ENCODE data around the gene TNS1. TPM values are rescaled to one million over a fixed set of nuclear protein-coding genes. Genes with fewer than 3 reads are reported as not detected.
A peak's percentile ranks its signal among the peaks of the same experiment; 100 is the strongest.

TNS1 gene
- polyA plus RNA-seq, 1 of the 3 experiments (the other 2 are of a cell fraction) = 12.1 TPM

DNA sequence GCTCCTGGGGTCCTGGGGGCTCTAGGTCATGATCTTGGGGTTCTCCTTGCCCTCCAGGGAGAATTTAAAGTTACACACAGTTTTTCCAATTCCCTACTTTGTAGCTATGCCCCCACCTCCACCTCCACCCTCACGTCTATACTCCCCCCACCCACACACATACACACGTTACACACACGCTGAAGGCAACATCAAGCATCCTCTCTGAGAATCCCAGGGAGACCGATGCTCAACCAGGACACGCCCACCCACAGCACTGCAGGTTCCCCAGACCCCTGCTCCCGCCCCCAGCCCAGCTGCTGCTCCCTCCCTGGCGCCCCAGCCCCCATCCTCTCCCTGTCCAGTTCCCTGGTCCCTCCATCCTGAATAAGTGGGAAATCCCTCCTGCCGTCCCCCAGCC lies 6.4 kb upstream of the TNS1 start:
- TF ChIP-seq TCF12 (IDR thresholded peaks at IDR 0.05) (no peak), RFX5 (IDR thresholded peaks at IDR 0.05; ENCODE audit: low read length) (no peak), NFIC (IDR thresholded peaks at IDR 0.05; ENCODE audit: borderline replicate concordance) (no peak), RAD21 (IDR thresholded peaks at IDR 0.05; ENCODE audit: low read length) (no peak), YY1 (IDR thresholded peaks at IDR 0.05; ENCODE audit: low read depth) (no peak), GABPA (IDR thresholded peaks at IDR 0.05; ENCODE audit: low read depth) (no peak)
- TF ChIP-seq, protein P1, sequence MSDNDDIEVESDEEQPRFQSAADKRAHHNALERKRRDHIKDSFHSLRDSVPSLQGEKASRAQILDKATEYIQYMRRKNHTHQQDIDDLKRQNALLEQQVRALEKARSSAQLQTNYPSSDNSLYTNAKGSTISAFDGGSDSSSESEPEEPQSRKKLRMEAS (IDR thresholded peaks at IDR 0.05; ENCODE audit: low read depth) = no peak
- TF ChIP-seq, protein P2, sequence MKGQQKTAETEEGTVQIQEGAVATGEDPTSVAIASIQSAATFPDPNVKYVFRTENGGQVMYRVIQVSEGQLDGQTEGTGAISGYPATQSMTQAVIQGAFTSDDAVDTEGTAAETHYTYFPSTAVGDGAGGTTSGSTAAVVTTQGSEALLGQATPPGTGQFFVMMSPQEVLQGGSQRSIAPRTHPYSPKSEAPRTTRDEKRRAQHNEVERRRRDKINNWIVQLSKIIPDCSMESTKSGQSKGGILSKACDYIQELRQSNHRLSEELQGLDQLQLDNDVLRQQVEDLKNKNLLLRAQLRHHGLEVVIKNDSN (IDR thresholded peaks at IDR 0.05; ENCODE audit: borderline replicate concordance, low read depth) = no peak
- TF ChIP-seq, protein P3, sequence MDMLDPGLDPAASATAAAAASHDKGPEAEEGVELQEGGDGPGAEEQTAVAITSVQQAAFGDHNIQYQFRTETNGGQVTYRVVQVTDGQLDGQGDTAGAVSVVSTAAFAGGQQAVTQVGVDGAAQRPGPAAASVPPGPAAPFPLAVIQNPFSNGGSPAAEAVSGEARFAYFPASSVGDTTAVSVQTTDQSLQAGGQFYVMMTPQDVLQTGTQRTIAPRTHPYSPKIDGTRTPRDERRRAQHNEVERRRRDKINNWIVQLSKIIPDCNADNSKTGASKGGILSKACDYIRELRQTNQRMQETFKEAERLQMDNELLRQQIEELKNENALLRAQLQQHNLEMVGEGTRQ (IDR thresholded peaks at IDR 0.05; ENCODE audit: borderline replicate concordance, low read depth, low read length) = no peak
- no peaks in the 10 kb centered on the region for H3K9me3 ChIP-seq
- H3K4me3 ChIP-seq (ENCODE audit: low read depth in 2 of 2, low read length in 1 of 2) = peak overlapping the region; percentile 76 to 95
- 13% methylated on average over 8 of the region's 8 CpGs for WGBS (ENCODE audit: low lambda C conversion rate)
- no peaks in the 10 kb centered on the region for H3K27me3 ChIP-seq (ENCODE audit: insufficient read depth)
- peaks cover 60 to 70% of the 10 kb centered on the region in 2 experiments for H3K4me1 ChIP-seq (ENCODE audit: control insufficient read depth in 1 of 2, insufficient read depth in 2 of 2, low read depth in 1 of 2, low read length in 1 of 2)
- H3K9me2 ChIP-seq = no peaks in the 10 kb centered on the region
- H2AFZ ChIP-seq (ENCODE audit: low read depth) = 0 out of 2 replicates have a peak overlapping the region, but pooled peaks have one; percentile 81
- H3K27ac ChIP-seq (ENCODE audit: low read depth in 2 of 2, low read length in 1 of 2) = peak overlapping the region; percentile 72 to 86; a peak in 3 of 4 replicates
- H3K79me2 ChIP-seq (ENCODE audit: insufficient read depth) = peaks cover 47% of the 10 kb centered on the region
- peak overlapping the region; percentile 66; the same call in 1 of the 2 replicates for H3K9ac ChIP-seq
- peak overlapping the region; percentile 98 for H3K4me2 ChIP-seq
- no peaks in the 10 kb centered on the region for H3K36me3 ChIP-seq (replicated peaks in 1 of 2; ENCODE audit: control insufficient read depth in 1 of 2, insufficient read depth in 2 of 2, low read length in 1 of 2)
- H4K20me1 ChIP-seq (ENCODE audit: insufficient read depth) = no peaks in the 10 kb centered on the region
- POLR2A ChIA-PET = no interaction called here
- H3F3A ChIP-seq (replicated peaks; ENCODE audit: insufficient read depth) = peaks cover 26% of the 10 kb centered on the region
- CTCF ChIA-PET = interaction anchor here (0.9 to 30.4 kb wide), 6 partner anchors 12 to 216 kb away, joined by 3 to 666 read pairs (median 6); no protein-coding TSS in a partner anchor
- DNase-seq = peak; percentile 68

DNA sequence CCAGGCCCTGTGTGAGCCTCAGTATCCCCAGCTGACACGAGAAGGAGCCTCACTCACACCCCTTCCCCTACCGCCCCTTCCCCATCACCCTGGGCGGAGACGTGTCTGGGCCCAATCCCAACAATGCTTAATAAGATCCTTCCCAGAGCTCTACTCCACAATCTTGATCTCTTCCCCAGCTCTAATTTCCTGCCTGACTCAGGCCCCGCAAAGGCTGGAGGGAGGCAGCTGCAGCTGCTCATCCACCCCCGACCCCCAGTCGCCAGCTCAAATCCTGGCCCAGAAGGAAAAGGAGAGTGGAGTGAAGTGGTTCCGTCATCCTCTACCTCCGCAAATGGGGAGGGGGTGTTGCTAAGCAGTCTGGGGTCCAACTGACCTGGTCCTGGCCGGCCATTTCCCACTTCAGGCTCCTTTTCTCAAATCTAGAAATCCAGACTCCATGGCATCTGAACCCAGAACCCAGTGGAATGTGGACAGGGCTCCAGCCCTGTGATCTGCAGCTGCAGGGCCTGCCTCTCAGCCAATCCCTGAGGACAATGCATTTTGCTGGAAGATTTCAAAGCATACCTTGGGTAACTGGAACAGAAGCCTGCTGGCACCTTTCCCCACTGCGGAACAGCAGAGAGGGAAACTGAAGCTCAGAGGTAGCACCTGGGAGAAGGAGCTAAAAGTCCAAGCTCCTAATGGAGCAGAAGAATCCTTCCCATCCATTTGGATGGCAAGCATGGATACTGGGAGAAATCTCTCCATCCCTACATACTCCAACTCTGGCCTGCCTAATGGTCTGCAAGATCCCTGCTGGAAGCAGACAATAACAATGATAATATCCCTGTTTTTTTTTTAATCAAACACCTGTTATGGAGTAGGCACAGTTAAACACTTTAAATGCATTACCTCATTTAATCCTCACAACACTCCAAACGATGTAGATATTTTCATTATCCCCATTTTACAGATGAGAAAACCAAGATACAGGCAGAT lies 5.6 kb upstream of the TNS1 start:
- Histone ChIP-seq H3K4me2 (peak overlapping the region; percentile 98), H3K9ac (no peak overlapping the region; the same call in 1 of the 2 replicates)
- TF ChIP-seq, protein P4, sequence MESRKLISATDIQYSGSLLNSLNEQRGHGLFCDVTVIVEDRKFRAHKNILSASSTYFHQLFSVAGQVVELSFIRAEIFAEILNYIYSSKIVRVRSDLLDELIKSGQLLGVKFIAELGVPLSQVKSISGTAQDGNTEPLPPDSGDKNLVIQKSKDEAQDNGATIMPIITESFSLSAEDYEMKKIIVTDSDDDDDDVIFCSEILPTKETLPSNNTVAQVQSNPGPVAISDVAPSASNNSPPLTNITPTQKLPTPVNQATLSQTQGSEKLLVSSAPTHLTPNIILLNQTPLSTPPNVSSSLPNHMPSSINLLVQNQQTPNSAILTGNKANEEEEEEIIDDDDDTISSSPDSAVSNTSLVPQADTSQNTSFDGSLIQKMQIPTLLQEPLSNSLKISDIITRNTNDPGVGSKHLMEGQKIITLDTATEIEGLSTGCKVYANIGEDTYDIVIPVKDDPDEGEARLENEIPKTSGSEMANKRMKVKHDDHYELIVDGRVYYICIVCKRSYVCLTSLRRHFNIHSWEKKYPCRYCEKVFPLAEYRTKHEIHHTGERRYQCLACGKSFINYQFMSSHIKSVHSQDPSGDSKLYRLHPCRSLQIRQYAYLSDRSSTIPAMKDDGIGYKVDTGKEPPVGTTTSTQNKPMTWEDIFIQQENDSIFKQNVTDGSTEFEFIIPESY (IDR thresholded peaks at IDR 0.05; ENCODE audit: borderline replicate concordance, low read depth) = no peak
- TF ChIP-seq EP300 (IDR thresholded peaks at IDR 0.05; ENCODE audit: borderline replicate concordance in 1 of 2, low read depth in 1 of 2, low read length in 1 of 2) = peak; percentile 28 to 76; a peak in 2 of 4 replicates
- no peak; the same call in 1 of the 2 replicates for TF ChIP-seq GATA2 (CRISPR knock-in tag; IDR thresholded peaks at IDR 0.05)
- TF ChIP-seq TCF12 (IDR thresholded peaks at IDR 0.05) = peak; percentile 85
- TF ChIP-seq, protein P5, sequence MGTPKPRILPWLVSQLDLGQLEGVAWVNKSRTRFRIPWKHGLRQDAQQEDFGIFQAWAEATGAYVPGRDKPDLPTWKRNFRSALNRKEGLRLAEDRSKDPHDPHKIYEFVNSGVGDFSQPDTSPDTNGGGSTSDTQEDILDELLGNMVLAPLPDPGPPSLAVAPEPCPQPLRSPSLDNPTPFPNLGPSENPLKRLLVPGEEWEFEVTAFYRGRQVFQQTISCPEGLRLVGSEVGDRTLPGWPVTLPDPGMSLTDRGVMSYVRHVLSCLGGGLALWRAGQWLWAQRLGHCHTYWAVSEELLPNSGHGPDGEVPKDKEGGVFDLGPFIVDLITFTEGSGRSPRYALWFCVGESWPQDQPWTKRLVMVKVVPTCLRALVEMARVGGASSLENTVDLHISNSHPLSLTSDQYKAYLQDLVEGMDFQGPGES (IDR thresholded peaks at IDR 0.05; ENCODE audit: low read depth, low read length) = no peak
- TF ChIP-seq, protein P6, sequence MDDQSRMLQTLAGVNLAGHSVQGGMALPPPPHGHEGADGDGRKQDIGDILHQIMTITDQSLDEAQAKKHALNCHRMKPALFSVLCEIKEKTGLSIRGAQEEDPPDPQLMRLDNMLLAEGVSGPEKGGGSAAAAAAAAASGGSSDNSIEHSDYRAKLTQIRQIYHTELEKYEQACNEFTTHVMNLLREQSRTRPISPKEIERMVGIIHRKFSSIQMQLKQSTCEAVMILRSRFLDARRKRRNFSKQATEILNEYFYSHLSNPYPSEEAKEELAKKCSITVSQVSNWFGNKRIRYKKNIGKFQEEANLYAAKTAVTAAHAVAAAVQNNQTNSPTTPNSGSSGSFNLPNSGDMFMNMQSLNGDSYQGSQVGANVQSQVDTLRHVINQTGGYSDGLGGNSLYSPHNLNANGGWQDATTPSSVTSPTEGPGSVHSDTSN (IDR thresholded peaks at IDR 0.05) = peak; percentile 66
- peak; percentile 53 for TF ChIP-seq JUND (IDR thresholded peaks at IDR 0.05)
- TF ChIP-seq EZH2phosphoT487 (IDR thresholded peaks at IDR 0.05; ENCODE audit: borderline replicate concordance, low read depth) = no peak
- peak; percentile 76 for TF ChIP-seq FOSL2 (IDR thresholded peaks at IDR 0.05; ENCODE audit: borderline replicate concordance, low read depth)
- TF ChIP-seq FOXM1 (IDR thresholded peaks at IDR 0.05; ENCODE audit: low read depth) = no peak
- no peak for TF ChIP-seq CHD2 (IDR thresholded peaks at IDR 0.05; ENCODE audit: low read length, partially characterized antibody)
- TF ChIP-seq YY1 (IDR thresholded peaks at IDR 0.05; ENCODE audit: low read depth) = 0 out of 2 replicates have a peak, but pooled peaks have one; percentile 22

More for the DNA sequence above, 5.6 kb upstream of the TNS1 start:
- Histone ChIP-seq H3K79me2 (ENCODE audit: insufficient read depth) (peaks cover 49% of the 10 kb centered on the region), H3K4me1 (ENCODE audit: control insufficient read depth in 1 of 2, insufficient read depth in 2 of 2, low read depth in 1 of 2, low read length in 1 of 2) (peaks cover 61 to 73% of the 10 kb centered on the region in 2 experiments), H2AFZ (ENCODE audit: low read depth) (no peak overlapping the region), H3K27me3 (ENCODE audit: insufficient read depth) (no peaks in the 10 kb centered on the region), H3K27ac (ENCODE audit: low read depth in 2 of 2, low read length in 1 of 2) (peak overlapping the region; percentile 72 to 86), H3F3A (replicated peaks; ENCODE audit: insufficient read depth) (peaks cover 33% of the 10 kb centered on the region), H3K36me3 (replicated peaks in 1 of 2; ENCODE audit: control insufficient read depth in 1 of 2, insufficient read depth in 2 of 2, low read length in 1 of 2) (no peaks in the 10 kb centered on the region), H4K20me1 (ENCODE audit: insufficient read depth) (no peaks in the 10 kb centered on the region), H3K9me2 (no peaks in the 10 kb centered on the region), H3K4me3 (ENCODE audit: low read depth in 2 of 2, low read length in 1 of 2) (peak overlapping the region in 1 of 2 experiments; percentile 95; a peak in 1 of 4 replicates), H3K9me3 (no peaks in the 10 kb centered on the region)
- DNase-seq = peak; percentile 63
- CTCF ChIA-PET = interaction anchor here (0.9 to 30.4 kb wide), 9 partner anchors 12 to 215 kb away, joined by 3 to 666 read pairs (median 6); no protein-coding TSS in a partner anchor
- 31% methylated on average over 8 of the region's 12 CpGs for WGBS (ENCODE audit: low lambda C conversion rate)
- POLR2A ChIA-PET = no interaction called here
